Chondrocyte (in vitro differentiated cells): ENCODE measurements around the gene NTSR2. TPM values are rescaled to one million over a fixed set of nuclear protein-coding genes. Genes with fewer than 3 reads are reported as not detected.
A peak's percentile ranks its signal among the peaks of the same experiment; 100 is the strongest.

Source experiments
- DNase-seq: peaks from one replicate; pipeline ENCODE4 v3.0.0; 2021; ENCODE audit warnings: mixed read lengths, low spot score
- H3K27ac Mint-ChIP-seq: one replicate; pipeline ENCODE4 v1.8.0; 2021; ENCODE audit warnings: mild to moderate bottlenecking, moderate library complexity, mixed read lengths; ENCODE audit not compliant: unreplicated experiment
- H3K27me3 Mint-ChIP-seq: 2 replicates; pipeline ENCODE4 v1.8.0; 2021; ENCODE audit warnings: low read depth, mixed read lengths
- H3K36me3 Mint-ChIP-seq: 2 replicates; pipeline ENCODE4 v1.8.0; 2021; ENCODE audit warnings: low read depth, mixed read lengths
- H3K4me1 Mint-ChIP-seq: 2 replicates; pipeline ENCODE4 v1.8.0; 2021; ENCODE audit warnings: low read depth, mild to moderate bottlenecking, mixed read lengths
- H3K4me3 Mint-ChIP-seq: one replicate; pipeline ENCODE4 v1.8.0; 2021; ENCODE audit warnings: mild to moderate bottlenecking, moderate library complexity, mixed read lengths; ENCODE audit not compliant: unreplicated experiment
- H3K9me3 Mint-ChIP-seq: 2 replicates; pipeline ENCODE4 v1.8.0; 2021; ENCODE audit warnings: low read depth, mixed read lengths
- CTCF ChIP-seq: fragments of 200-600 bp; sonication (generic); IDR thresholded peaks from 2 replicates; pipeline ENCODE4 v1.5.0; 2021; ENCODE audit warnings: antibody characterized with exemption, mild to moderate bottlenecking, moderate library complexity
- total RNA-seq: library from RNA; stranded (reverse); gene quantifications from 3 replicates; pipeline ENCODE4 v1.2.1, GENCODE V29; 2021

NTSR2 gene
- total RNA-seq, 1 donor from 2014 or later, result not detected

- H3K4me3 Mint-ChIP-seq, result no peak overlapping the region
- peak; percentile 85 for TF ChIP-seq CTCF
- peaks cover 2% of the 10 kb centered on the region for H3K36me3 Mint-ChIP-seq
- H3K27me3 Mint-ChIP-seq, result peaks cover 50% of the 10 kb centered on the region
- no peaks in the 10 kb centered on the region for H3K9me3 Mint-ChIP-seq
- DNase-seq, result no peak
- no peak overlapping the region for H3K27ac Mint-ChIP-seq
- H3K4me1 Mint-ChIP-seq, result peaks cover 10% of the 10 kb centered on the region
These were observed 12.0 kb upstream of the NTSR2 start for GRCh38 chr2:11681722-11682589.

GRCh38 chr2:11680901-11681721 lies 11.1 kb upstream of the NTSR2 start:
- TF ChIP-seq CTCF, result no peak
- H3K4me1 Mint-ChIP-seq, result peaks cover 14% of the 10 kb centered on the region
- H3K27ac Mint-ChIP-seq, result no peak overlapping the region
- H3K4me3 Mint-ChIP-seq, result no peak overlapping the region
- no peaks in the 10 kb centered on the region for H3K9me3 Mint-ChIP-seq
- H3K27me3 Mint-ChIP-seq, result peaks cover 47% of the 10 kb centered on the region
- no peak for DNase-seq
- peaks cover 2% of the 10 kb centered on the region for H3K36me3 Mint-ChIP-seq

- DNase-seq, result no peak
- Mint-ChIP-seq H3K4me1 (peaks cover 16% of the 10 kb centered on the region), H3K9me3 (no peaks in the 10 kb centered on the region), H3K36me3 (peaks cover 3% of the 10 kb centered on the region), H3K4me3 (no peak overlapping the region), H3K27me3 (peaks cover 44% of the 10 kb centered on the region), H3K27ac (no peak overlapping the region)
- no peak for TF ChIP-seq CTCF
These were observed 10.3 kb upstream of the NTSR2 start for GRCh38 chr2:11680182-11680900.

- H3K9me3 Mint-ChIP-seq, result no peaks in the 10 kb centered on the region
- TF ChIP-seq CTCF, result no peak
- no peak overlapping the region for H3K4me3 Mint-ChIP-seq
- H3K36me3 Mint-ChIP-seq, result peaks cover 2% of the 10 kb centered on the region
- no peak for DNase-seq
- peaks cover 16% of the 10 kb centered on the region for H3K4me1 Mint-ChIP-seq
- H3K27me3 Mint-ChIP-seq, result peaks cover 44% of the 10 kb centered on the region
- no peak overlapping the region for H3K27ac Mint-ChIP-seq
These were observed 9.6 kb upstream of the NTSR2 start for GRCh38 chr2:11679486-11680181.
